Progenitor cell of endocrine pancreas (in vitro differentiated cells): ENCODE measurements around the gene TIMP2. TPM values are rescaled to one million over a fixed set of nuclear protein-coding genes. Genes with fewer than 3 reads are reported as not detected.

Experiments used
- DNase-seq: peaks from one replicate; pipeline ENCODE4 v3.0.0; 2021; ENCODE audit warnings: low spot score; ENCODE audit not compliant: unreplicated experiment
- H3K27ac Mint-ChIP-seq: 2 replicates; pipeline ENCODE4 v1.8.0; 2021; ENCODE audit warnings: mild to moderate bottlenecking, moderate library complexity, mixed read lengths
- H3K27me3 Mint-ChIP-seq: 2 replicates; pipeline ENCODE4 v1.8.0; 2021; ENCODE audit warnings: mixed read lengths
- H3K36me3 Mint-ChIP-seq: 2 replicates; pipeline ENCODE4 v1.8.0; 2022; ENCODE audit warnings: mixed read lengths; ENCODE audit not compliant: insufficient read depth
- H3K4me1 Mint-ChIP-seq: 2 replicates; pipeline ENCODE4 v1.8.0; 2021; ENCODE audit warnings: low read depth, mixed read lengths
- H3K4me3 Mint-ChIP-seq: 2 replicates; pipeline ENCODE4 v1.8.0; 2021; ENCODE audit warnings: low read depth, mild to moderate bottlenecking, moderate library complexity, mixed read lengths
- H3K9me3 Mint-ChIP-seq: 2 replicates; pipeline ENCODE4 v1.8.0; 2021; ENCODE audit warnings: low read depth, mixed read lengths
- total RNA-seq: library from RNA; stranded (reverse); gene quantifications from 2 replicates; pipeline ENCODE4 v1.2.1, GENCODE V29; 2021
- TF ChIP-seq, protein P1 (sequence below): fragments of 200-600 bp; sonication (generic); IDR thresholded peaks from one replicate; pipeline ENCODE4 v1.5.0; 2021; ENCODE audit warnings: antibody characterized with exemption, mild to moderate bottlenecking; ENCODE audit not compliant: unreplicated experiment

The TIMP2 gene
- total RNA-seq, 1 donor from 2014 or later: 51.4 TPM

DNA sequence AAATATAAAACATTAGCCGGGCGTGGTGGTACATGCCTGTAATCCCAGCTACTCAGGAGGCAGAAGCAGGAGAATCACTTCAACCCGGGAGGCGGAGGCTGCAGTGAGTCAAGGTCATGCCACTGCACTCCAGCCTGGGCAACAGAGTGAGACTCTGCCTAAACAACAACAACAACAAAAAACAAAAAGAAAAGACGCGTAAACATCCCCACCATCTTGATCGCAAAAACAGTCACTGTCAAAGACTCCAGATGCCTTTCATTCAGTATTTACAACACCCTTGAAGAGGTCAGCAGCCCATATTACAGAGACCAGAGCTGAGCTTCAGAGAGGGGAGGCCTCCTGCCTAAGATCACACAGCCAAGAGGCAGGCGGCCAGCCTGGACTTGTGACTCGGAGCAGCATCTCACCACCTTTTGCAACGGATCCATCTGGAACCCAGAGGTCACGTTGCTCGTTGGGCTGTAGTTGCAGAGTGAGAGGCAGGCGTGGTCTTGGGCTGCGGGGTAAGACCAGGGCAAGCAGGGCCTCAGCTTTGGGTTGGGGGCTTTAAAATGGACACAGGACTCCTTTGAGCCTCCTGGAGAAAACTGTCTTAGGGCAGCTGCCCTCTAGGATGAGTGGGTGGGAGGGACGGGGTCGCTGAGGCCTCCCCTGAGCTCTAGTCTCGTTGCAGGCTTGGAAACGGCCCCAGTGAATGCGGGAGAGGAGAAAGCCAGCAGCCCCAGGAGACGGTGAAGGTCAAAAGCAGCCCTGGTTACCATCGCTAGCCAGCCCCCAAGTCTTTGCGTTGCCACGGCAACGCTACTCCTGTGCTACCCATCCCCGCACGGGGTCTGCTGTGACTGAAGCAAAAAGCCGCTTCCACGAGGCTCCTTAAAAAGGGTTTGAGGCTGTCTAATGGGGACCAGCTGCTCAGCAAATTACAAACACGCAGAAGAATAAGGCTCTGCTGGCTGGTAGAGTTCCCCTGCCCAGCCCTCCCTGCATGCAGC lies 28.5 kb upstream of the TIMP2 start:
- H3K4me3 Mint-ChIP-seq: no peak overlapping the region
- H3K27me3 Mint-ChIP-seq: peaks cover 3% of the 10 kb centered on the region
- H3K36me3 Mint-ChIP-seq: no peaks in the 10 kb centered on the region
- peaks cover 9% of the 10 kb centered on the region for H3K4me1 Mint-ChIP-seq
- TF ChIP-seq, protein P1, sequence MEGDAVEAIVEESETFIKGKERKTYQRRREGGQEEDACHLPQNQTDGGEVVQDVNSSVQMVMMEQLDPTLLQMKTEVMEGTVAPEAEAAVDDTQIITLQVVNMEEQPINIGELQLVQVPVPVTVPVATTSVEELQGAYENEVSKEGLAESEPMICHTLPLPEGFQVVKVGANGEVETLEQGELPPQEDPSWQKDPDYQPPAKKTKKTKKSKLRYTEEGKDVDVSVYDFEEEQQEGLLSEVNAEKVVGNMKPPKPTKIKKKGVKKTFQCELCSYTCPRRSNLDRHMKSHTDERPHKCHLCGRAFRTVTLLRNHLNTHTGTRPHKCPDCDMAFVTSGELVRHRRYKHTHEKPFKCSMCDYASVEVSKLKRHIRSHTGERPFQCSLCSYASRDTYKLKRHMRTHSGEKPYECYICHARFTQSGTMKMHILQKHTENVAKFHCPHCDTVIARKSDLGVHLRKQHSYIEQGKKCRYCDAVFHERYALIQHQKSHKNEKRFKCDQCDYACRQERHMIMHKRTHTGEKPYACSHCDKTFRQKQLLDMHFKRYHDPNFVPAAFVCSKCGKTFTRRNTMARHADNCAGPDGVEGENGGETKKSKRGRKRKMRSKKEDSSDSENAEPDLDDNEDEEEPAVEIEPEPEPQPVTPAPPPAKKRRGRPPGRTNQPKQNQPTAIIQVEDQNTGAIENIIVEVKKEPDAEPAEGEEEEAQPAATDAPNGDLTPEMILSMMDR: no peak
- peaks cover 10% of the 10 kb centered on the region for H3K9me3 Mint-ChIP-seq
- peak overlapping the region; percentile 19 for H3K27ac Mint-ChIP-seq
- DNase-seq: no peak

DNA sequence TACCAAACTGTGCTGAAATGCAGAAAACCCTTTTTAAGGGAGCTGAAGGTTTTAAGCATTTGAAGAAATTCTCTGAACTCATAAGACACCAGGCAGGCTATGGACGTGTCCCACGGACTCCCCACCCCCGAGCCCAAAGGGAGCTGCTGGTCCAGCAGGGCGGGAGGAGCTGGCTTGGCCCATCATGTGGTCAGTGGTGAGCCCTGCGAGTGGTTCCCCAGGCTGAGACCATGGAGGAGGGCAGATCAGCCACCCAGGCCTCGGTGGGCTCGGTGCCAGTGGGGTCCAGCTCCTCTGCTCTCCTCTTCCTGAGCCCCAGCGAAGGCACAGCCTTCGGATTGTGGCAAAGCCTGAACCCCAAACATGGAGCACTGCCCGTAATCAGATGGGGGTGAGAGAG lies 27.5 kb upstream of the TIMP2 start:
- H3K4me3 Mint-ChIP-seq: no peak overlapping the region
- peaks cover 3% of the 10 kb centered on the region for H3K27me3 Mint-ChIP-seq
- peaks cover 9% of the 10 kb centered on the region for H3K4me1 Mint-ChIP-seq
- peak overlapping the region; percentile 52 for H3K27ac Mint-ChIP-seq
- no peaks in the 10 kb centered on the region for H3K36me3 Mint-ChIP-seq
- DNase-seq: no peak
- TF ChIP-seq, protein P1: no peak
- peaks cover 10% of the 10 kb centered on the region for H3K9me3 Mint-ChIP-seq

DNA sequence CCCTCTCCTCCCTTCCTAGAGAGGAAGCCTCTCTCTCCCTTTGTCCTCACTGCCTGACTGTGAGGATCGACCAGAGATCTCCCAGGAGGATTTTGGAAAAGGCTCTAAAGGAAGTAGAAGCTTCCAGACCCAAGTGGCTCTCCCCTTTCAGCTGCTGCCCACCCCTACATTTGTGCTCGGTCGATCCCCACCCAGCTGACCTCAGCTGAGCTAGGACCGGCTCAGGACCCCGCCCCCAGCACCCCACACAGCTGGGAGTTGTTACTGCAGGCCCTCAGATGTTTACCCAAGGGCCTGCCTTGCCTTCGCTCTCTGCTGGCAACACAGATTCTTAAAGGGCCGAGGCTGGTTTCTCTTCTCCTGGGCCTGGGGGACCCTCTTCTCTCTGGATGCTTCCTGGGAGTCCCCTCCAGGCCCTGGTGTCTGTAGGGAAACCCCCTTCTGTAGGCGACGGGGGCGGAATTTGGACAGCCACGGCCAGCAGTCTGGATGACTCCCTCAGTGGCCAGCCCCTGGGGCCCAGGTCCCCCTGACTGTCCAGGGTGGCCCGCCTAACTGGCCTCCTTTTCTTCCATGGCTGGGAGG lies 26.9 kb upstream of the TIMP2 start:
- H3K27me3 Mint-ChIP-seq: peaks cover 3% of the 10 kb centered on the region
- TF ChIP-seq, protein P1: no peak
- peaks cover 12% of the 10 kb centered on the region for H3K4me1 Mint-ChIP-seq
- peak overlapping the region; percentile 79 for H3K27ac Mint-ChIP-seq
- H3K36me3 Mint-ChIP-seq: no peaks in the 10 kb centered on the region
- no peak overlapping the region for H3K4me3 Mint-ChIP-seq
- DNase-seq: peak; percentile 31
- peaks cover 10% of the 10 kb centered on the region for H3K9me3 Mint-ChIP-seq

DNA sequence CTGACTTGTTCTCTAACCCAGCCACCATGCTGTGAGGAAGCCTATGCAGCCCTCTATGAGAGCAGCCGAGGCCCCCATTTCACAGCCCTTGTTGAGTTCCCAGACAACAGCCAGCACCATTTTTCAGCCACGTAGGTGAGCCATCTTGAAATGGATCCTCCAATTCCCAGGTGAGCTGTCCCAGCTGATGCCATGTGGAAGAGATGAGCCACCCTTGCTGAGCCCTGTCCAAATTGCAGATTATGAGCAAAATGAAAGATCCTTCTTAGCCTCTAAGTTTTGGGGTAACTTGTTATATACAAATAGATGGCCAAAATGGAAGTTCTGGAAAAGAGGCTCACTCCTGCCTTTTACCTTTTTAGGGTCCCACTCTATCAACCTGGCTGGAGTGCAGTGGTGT lies 25.7 kb upstream of the TIMP2 start:
- no peak for DNase-seq
- TF ChIP-seq, protein P1: no peak
- no peak overlapping the region for H3K4me3 Mint-ChIP-seq
- no peaks in the 10 kb centered on the region for H3K36me3 Mint-ChIP-seq
- H3K4me1 Mint-ChIP-seq: peaks cover 12% of the 10 kb centered on the region
- peaks cover 10% of the 10 kb centered on the region for H3K9me3 Mint-ChIP-seq
- H3K27ac Mint-ChIP-seq: no peak overlapping the region
- H3K27me3 Mint-ChIP-seq: peaks cover 3% of the 10 kb centered on the region
